Middle frontal gyrus (tissue), 1 donor: Measurements from ENCODE around the gene FGF3.

Source experiments
- DNase-seq: peaks from one replicate; pipeline ENCODE4 v3.0.0-alpha.2; 2015; ENCODE audit warnings: low spot score; ENCODE audit errors: extremely low spot score

Gene FGF3

DNA sequence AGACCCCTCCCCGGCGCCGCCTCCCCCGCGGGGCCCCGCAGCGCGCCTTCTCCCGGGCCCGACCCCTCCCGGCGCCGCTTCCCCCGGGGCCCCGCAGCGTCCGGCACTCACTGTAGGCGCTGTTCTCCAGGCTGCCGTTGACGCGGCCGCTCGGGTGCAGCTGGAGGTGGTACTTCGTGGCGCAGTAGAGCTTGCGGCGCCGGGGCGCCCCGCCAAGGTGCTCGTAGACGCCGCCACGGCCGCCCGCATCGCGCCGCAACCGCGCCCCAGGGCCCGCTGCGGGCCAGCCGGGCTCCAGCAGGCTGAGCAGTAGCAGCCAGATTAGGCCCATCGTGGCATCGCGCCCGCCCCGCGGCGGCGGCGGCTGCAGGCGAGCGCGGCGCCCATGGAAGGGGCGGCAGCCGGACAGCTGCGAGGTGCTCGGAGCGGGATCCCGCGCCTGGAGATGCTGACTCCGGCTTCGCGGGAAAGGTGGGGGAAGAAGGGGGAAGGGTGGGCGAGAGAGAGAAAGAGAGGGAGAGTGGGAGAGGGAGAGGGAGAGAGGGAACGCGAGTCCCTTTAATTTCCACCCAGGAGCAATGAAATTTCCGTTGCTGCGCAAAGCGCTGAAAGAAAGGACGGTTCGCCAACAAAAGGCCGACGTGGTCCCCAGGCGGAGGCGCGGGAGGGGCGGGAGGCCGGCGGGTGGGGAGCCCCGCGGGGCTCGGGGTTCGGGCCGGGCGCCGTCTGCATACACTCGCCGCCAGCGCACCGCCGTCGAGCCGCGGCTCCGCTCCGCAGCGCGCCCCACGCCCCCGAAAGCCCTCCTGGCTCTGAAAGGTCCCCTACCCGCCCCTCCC, at the start of gene FGF3:
Gene FGF3, minus strand, starts transcription at position 814 of the 839 bp plus-strand sequence. Its CDS starts 483 bp downstream, at position 331.
- no peak for DNase-seq

DNA sequence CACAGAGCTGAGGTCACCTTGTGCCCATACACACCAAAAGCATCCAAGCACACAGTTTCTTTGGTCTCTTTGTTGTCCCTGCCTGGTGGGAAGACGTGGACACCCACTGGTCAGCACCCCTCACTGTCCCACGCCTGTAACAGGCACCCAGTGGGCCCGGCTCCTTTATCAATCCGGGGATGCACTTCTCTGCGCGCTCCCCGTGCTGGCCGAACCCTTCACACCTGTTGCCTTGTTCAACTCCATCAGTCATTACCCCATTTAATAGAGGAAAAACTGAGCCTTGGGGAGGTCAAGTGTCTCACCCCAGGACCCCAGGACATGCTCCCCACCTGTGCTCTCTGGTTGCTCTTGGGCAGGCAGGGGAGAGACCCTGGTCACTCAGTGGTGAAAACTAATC, 49.7 kb upstream of the FGF3 start:
- DNase-seq, result no peak

DNA sequence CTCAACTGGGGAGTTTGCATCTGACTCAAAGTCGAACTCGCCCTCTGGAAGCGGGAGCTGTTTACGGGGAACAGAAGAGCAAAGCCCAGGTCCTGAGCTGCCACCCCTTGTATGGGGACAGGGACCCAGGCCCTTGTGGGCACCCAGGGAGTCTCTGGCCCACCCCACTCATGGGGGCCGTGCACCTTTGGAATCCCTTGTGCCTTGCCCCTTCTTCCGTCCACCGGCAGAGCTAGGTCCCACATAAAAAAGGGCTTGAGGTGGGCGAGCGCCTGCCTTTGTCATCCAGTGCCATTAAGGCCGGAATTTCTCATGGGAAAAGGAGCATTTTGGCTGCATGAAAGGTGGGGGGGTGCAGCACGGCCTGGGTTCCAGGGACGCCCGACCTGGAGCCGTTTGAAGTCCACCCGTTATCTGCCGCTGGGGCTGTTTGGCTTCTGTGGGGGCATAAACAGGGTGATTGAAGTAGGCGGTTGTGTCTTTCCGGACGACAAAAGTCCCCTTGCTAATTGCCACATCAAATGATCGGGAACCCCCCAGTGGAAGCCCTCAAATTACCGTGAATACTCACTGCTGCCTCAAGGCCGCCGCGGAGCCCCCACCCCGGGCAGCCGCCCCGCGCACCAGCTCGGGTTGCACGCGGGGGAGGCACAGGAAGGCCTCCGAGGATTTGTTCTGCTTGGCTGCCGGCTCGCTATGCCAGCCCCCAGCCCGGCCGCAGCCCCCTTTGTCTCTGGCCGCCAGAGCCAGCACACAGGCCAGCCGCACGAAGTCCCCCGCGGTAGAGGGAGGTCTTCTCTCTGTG, 49.0 kb upstream of the FGF3 start:
- DNase-seq, result no peak

DNA sequence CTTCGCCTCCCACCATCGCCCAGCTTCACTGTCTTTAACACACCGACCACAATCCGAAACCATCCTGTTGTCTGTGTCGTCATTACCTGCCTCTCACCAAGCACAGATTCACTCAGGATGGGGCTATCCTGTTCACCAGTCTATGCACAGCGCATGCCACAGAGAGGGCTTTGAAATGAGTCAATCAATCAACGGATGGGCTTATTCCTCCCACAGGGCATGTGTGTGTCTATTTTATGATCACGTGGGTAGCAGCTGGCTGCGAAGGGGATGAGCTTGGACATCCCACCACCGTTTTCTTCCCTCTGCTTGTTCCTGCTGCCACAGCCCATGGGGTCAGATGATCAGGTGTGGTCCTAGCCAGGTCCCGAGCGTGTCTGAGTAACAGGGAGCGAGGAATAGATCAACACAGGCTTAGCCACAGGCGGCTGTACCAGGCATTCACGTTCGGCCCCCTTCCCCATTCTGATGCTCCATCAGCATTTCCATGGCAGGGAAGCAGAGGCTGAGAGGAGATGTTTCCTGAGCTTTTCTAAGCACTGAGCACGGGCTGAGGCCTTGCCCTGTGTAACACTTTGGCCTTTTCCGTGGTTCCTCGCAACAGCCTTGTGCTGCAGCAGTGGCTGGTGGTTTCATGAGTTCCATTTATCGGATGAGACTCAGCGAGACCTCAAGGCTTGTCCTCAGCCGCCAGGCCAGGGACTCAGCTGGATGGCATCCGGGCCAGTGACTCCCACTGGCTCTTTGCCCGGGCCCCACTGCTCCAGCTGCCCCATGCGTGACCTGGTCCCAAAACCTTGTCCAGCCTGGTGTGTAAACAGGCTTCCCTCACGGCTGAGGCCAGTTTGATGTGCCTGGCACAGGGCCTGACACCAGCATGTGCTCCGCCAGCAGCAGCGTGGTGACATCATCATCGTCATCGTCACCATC, 48.1 kb upstream of the FGF3 start:
- no peak for DNase-seq

DNA sequence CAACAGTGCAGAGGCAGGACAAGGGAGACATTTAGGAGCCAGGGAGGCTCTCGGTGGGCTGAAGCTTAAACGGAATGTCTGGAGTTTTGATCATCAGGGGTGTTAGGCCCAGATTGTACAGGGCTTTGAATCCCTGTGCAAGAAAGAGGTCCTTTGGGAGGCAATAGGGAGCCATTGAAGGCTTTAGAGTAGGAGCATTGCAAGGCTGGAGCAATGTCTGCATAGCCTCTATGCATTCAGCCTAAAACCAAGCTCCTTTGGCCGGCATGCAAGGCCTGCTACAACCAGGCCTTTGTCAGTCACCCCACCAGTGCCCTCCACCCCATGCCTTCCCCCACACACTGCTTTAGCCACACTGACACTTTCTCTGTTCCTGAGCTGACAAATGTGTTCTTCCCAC, 47.4 kb upstream of the FGF3 start:
- DNase-seq, result no peak

DNA sequence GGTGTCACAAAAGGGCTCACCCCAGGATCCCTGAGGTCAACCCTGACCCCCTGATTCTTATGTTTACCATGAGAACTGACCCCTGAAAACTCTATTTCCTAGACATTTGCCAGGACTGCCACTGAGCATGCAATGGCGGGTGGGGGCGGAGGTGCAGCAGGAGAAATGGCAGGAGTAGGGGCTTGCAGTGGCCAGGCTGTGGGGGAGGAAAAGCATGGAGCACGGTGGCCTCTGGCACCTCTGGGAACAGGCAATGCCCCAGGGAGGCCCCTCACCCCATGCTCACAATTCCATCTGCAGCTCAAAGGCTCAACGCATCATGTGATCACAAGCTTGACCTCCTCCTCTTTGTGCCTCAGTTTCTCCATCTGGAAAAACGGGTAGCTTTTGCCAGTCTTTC, 46.5 kb upstream of the FGF3 start:
- no peak for DNase-seq

DNA sequence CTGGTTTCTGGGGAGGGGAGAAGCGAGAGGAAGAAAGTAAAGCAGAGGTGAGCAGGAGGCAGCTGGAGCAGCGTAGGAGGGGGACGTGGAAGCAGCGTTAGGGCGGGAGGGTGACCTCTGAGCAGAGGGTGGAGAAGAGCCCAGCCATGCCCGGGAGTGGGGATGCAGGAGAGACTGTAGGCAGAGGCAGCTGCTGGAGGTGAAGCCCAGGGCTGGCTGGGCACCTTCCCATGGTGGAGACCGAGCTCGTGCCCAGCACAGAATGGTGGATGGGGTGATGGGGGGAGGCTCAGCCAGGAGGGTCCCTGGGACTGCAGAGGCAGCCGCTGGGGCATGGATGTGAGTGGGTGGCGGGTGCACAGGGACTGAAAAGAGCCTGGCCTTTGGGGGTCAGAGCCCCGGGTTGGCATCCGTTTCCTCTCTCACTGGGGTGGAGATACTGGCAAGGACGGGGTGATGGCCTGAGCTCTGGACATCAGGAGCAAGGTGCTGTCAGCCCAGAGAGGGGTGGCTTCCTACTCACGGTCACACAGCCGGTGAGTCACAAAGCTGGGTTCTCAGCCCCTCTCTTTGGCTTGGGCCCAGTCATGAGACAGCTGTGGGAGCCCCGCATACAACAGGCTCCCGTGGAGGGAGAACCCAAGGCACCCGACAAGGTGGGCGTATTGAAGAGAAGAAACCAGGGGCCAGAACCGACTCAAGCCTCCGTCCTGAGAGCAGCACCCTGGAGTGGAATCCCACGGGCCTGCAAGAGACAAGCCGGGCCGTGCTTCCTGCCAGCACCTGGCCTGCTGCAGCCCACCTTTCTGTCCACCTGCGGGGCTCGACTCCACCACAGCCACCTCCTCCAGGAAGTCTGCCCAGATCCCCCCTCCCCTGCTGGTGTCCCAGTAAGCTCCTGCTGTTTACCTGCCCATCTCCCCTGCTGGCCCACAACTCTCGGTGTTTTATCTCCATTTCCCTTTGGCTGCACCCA, 45.8 kb upstream of the FGF3 start:
- no peak for DNase-seq

DNA sequence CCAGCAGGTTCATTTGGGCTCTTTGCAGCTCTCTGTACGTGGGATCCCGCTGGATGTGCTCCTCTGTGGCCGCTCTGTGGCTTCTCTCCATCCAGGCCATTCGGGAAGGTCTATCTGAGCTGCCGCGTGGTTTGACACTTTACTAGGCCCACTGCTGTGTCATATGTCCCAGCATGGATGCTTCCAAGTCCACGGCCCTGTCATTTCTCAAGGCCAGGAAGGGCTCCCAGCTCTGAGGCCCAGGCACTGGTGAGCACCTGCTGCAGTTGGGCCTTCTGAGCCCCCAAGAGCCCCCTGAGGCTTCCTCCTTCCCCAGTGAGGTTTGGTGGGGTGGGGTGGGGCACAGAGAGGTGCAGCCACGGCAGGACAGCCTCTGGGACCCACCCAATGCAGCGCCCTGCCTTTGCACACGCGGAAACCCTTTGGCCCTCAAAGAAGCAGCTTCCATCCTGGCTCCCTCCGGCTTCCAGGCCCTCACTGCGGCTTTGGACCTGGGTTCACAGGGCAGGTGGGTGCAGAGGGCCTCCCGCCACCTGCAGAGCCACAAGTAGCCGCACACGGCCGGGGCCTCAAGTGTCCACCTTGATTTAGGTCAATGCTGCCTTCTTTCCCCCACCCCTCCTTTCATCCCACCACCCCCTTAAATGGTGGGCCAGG, 44.5 kb upstream of the FGF3 start:
- no peak for DNase-seq

DNA sequence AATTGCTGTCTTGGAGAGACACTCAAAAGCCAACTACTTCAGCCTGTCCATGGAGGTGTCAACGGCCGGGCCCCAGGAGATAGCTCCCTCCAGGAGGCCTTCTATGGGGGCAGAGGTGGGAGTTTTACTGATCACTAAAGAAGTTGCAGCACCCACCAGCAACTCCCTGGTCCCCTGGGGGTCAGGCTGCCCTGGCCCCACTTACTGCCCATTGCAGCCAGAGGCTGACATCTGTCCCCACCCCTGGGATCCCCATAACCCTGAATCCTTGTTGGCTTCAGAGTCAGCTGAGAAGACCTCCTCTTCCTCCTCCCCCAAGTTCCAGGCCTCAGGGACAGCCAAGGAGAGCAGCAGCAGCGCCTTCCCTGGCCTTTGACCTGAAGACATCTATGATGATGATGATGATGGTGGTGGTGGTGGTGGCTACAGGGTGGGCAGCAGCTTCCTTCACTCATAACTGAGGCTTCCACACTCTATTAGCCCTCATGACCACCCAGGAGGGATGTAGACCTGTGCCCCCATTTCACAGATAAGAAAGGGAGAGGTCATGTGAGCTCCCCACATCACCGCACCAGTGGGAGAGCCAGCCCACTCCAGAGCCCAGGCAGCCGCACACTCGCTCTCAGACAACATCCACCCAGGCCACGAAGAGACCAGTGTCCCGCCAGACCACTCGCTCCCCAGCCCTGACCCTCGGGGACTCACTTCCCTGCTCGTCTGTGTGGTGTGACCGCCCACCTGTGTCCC, 43.8 kb upstream of the FGF3 start:
- no peak for DNase-seq

DNA sequence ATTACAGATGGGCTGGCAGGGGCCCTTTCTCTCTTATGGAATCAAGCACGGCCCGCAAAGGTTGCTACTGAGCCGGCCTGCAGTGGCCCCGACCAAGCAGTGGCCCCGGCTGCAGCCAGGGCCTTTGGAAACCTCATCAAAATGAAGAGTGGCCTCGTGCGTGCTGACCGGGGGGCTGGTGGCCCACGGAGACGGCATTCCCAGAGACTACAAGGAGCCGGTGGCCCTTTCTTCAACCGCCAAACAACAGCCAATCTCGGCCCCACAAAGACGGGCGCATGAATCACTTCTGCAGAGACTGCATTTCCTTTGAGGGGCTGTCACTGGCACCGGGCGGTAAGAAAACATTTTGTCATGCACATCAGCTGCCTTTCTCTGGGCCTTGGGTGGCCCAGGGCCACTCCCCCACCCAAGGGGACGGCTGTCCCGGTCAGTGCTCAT, 43.1 kb upstream of the FGF3 start:
- no peak for DNase-seq

DNA sequence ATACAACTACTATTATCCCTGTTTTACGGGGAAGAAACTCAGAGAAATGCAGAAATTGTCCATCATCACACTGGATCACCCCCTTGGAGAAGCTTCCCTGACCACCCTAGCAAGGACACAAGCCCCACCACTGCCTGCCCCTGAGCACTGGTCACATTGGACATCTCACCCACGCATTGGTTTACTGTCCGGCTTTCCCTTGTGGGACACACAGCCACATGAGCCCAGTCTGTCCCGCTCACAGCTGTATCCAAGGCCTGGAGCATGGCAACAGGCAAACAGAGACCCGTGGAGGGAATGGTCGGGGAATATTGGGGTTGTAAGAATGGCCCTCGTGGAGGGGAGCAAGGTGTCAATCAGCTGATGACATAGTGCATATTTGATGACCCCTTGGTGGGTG, 42.7 kb upstream of the FGF3 start:
- no peak for DNase-seq

DNA sequence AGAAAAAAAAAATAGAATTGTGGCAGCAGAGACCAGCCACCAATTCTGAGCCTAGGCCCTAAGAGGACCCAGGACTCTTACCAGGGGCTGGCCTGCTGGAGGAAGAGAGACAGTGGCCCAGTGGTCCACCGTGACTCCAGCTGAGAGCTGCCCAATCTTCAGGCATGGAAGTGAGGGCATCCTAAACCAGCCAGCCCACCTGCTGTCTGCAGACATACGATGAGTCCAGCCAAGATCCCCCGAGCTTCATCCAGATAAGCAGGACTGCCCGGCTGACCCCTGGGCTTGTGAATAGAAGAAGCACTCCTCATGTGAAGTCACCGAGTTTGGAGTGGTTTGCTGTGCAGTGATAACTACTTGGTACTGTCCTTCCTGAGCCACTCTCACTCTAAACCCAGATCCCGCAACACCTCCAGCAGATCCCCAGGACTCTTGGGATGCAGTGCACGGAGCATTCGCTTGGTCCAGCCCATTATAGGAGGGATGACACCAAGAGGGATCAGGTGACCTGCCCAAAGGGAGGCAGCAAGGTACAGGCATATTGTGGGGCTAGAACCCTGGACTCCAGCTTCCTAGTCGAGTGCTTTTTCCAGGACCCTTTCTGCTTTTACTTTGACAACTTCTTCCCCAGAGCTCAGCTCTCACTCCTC, 41.7 kb upstream of the FGF3 start:
- no peak for DNase-seq

DNA sequence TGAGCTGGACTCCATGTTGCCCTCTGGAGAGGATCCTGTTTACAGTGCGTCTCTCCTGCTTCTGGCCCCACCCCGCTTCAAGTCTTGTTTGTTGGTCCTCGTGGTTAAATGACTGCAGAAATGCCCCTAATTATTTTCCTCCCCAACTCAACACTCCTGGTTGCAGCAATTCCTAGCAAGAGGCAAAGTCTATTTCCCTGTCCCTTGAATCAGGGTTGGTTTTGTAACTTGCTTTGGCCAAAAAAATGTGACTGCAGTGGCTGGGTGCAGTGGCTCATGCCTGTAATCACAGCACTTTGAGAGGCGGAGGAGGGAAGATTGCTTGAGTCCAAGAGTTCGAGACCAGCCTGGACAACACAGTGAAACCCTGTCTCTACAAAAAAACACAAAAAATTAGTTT, 41.0 kb upstream of the FGF3 start:
- no peak for DNase-seq

DNA sequence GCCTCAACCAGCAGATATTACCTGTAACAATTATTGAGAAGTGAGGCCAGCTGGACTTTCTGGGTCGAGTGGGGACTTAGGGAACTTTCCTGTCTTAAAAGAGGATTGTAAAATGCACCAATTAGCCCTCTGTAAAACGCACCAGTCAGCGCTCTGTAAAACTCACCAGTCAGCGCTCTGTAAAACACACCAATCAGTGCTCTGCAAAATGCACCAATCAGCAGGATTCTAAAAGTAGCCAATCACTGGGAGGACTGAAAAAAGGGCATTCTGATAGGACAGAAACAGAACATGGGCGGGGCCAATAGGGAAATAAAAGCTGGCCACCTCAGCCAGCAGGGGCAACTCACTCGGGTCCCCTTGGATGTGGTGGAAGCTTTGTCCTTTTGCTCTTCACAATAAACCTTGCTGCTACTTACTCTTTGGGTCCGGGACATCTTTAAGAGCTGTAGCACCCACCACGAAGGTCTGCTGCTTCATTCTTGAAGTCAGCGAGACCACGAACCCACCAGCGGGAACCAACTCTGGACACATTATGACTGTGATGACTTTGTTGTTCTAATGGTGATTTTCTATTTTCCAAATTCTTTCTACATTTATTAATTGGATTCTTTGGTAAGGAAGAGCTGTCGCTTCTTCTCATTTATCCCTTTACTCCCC, 40.2 kb upstream of the FGF3 start:
- DNase-seq, result no peak

DNA sequence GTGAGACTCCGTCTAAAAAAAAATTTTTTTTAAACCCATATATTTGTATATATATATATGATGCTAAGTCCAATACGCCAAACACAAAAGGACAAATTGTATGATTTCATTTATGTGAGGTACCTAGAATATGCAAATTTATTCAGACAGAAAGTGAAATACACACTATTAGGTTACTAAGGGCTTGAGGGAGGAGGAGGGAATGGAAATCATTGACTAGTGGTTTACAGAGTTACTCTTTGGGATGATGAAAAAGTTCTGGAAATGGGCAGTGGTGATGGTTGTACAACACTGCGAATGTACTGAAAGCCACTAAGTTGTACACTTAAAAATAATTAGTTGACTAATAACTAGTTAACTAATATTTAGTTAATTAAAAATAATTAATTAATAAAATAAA, 36.2 kb upstream of the FGF3 start:
- DNase-seq, result no peak

DNA sequence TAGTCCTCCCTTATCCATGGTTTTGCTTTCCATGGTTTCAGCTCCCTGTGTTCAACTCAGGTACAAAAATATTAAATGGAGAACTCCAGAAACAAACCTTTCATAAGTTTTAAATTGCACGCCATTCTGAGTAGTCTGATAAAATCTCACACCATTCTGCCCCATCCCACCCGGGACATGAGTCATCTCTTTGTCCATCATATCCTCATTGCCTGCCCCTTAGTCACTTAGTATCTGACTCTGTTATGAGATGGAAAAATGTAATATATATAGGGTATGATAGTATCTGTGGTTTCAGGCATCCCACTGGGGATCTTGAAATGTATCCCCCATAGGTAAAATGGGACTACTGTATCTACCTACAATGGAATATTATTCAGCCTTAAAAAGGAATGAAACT, 35.5 kb upstream of the FGF3 start:
- no peak for DNase-seq

DNA sequence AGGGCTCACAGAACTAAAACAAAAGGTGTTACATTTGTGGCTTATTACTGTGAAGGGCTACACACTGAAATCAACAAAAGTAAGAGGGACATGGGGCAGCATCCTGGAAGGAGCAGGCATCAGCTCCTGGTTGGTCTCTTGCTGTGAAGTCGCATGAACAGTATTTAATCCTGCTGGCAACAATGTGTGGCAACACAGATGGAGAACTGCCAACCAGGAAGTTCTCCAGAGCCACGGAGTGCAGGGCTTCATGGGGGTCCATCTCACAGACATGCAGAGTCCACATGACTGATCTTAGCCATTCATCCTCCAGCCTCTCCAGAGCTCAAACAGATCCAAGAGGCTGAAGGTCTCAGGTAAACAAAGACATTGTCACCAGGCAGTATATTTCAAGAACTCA, 32.8 kb upstream of the FGF3 start:
- no peak for DNase-seq

DNA sequence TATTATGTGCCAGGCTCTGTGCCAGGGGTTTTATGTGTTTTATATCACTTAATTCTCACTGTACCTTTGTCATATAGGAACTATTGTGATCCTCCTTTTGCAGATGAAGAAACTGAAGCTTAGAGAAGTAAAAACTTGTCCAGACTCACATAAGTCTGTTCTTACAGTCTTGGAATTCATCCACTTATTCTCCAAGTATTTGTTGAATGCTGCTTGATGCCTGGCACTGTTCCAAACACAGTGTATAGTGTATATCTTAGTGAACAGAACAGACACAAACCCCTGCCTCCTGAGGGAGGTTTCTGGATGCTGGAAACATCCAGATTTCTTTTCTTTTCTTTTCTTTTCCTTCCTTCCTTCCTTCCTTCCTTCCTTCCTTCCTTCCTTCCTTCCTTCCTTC, 29.0 kb upstream of the FGF3 start:
- DNase-seq, result no peak
